ENCODE measurements around the gene PCDHB13.
"Not testable (repeated sequence)": the region's sequence is repeated elsewhere in the genome, so short reads cannot be mapped to it uniquely, and the experiment has no call there.

Gene PCDHB13

DNA sequence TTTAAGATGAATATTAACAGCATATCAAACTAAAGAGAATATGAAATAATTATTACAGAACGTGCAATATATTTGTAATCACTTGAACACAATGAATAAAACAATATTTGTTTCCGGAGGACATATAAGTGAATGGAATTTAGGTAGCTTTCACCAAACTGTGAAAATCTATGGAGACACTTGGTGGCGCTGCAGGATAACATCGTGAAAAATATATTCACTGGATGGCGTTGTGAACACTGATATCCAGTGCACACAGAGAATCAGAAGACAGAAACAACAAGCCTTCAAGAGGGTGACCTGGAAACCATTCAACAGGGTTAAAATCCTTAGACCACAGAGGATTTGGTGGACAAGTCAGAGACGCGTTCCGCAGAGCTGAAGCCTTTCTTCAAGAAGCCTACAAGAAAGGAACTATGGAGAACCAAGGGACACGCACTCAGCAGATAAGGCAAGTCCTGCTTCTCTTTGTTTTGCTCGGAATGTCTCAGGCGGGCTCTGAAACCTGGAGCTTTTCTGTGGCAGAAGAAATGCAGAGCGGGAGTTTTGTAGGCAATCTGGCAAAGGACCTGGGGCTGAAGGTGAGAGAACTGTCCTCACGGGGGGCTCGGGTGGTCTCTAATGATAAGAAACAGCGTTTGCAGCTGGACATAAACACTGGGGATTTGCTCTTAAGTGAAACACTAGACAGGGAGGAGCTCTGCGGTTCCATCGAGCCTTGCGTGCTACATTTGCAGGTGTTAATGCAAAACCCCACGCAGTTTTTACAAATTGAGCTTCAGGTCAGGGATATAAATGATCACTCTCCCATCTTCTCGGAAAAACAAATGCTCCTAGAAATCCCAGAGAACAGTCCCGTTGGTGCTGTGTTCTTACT, 14.1 kb upstream of the PCDHB13 start, which contains the start of gene PCDHB11:
Gene PCDHB11 (plus strand): TSS at position 269 of the 877 bp plus-strand sequence. CDS start 148 bp downstream, at position 417.
- in situ Hi-C loops (cut with HindIII; ENCODE audit: low pct_ligation_motif_present, low pct_unique_long_range_greater_than_20kb, low sequenced_read_pairs): no loop called here
- DNase-seq: peak; percentile 53

DNA sequence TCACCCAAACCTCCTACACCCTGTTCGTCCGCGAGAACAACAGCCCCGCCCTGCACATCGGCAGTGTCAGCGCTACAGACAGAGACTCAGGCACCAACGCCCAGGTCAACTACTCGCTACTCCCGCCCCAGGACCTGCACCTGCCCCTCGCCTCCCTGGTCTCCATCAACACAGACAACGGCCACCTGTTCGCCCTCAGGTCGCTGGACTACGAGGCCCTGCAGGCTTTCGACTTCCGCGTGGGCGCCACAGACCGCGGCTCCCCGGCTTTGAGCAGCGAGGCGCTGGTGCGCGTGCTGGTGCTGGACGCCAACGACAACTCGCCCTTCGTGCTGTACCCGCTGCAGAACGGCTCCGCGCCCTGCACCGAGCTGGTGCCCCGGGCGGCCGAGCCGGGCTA, 12.6 kb upstream of the PCDHB13 start:
- in situ Hi-C loops (cut with HindIII; ENCODE audit: low pct_ligation_motif_present, low pct_unique_long_range_greater_than_20kb, low sequenced_read_pairs); DNase-seq: not testable (repeated sequence)

DNA sequence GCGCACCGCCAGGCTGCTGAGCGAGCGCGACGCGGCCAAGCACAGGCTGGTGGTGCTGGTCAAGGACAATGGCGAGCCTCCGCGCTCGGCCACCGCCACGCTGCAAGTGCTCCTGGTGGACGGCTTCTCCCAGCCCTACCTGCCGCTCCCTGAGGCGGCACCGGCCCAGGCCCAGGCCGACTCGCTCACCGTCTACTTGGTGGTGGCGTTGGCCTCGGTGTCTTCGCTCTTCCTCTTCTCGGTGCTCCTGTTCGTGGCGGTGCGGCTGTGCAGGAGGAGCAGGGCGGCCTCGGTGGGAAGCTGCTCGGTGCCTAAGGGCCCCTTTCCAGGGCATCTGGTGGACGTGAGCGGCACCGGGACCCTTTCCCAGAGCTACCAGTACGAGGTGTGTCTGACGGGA, 12.1 kb upstream of the PCDHB13 start:
- in situ Hi-C loops (cut with HindIII; ENCODE audit: low pct_ligation_motif_present, low pct_unique_long_range_greater_than_20kb, low sequenced_read_pairs); DNase-seq: not testable (repeated sequence)

DNA sequence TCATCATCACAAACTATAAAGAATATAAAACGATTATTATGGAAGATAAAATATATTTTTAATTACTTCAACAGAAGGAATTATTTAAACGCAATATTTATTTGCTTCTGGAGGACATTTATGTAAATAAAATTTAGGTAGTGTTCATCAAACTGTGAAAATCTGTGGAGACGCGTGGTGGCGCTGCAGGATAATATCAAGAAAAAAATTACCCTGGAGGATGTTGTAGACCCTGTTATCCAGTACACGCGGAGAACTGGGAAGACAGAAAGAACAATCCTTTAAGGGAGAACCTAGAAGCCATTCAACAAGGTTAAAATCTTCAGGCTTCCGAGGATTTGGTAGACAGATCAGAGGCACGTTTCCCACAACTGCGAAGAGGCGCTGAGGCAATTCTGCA, 5.2 kb upstream of the PCDHB13 start, which contains the start of gene PCDHB12:
Gene PCDHB12 (plus strand): TSS at position 242 of the 400 bp plus-strand sequence. CDS start 189 bp downstream, outside the sequence.
- in situ Hi-C loops (cut with HindIII; ENCODE audit: low pct_ligation_motif_present, low pct_unique_long_range_greater_than_20kb, low sequenced_read_pairs): no loop called here
- no peak for DNase-seq

DNA sequence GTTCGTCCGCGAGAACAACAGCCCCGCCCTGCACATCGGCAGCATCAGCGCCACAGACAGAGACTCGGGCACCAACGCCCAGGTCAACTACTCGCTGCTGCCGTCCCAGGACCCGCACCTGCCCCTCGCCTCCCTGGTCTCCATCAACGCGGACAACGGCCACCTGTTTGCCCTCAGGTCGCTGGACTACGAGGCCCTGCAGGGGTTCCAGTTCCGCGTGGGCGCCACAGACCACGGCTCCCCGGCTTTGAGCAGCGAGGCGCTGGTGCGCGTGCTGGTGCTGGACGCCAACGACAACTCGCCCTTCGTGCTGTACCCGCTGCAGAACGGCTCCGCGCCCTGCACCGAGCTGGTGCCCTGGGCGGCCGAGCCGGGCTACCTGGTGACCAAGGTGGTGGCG, 3.4 kb upstream of the PCDHB13 start:
- in situ Hi-C loops (cut with HindIII; ENCODE audit: low pct_ligation_motif_present, low pct_unique_long_range_greater_than_20kb, low sequenced_read_pairs); DNase-seq: not testable (repeated sequence)

DNA sequence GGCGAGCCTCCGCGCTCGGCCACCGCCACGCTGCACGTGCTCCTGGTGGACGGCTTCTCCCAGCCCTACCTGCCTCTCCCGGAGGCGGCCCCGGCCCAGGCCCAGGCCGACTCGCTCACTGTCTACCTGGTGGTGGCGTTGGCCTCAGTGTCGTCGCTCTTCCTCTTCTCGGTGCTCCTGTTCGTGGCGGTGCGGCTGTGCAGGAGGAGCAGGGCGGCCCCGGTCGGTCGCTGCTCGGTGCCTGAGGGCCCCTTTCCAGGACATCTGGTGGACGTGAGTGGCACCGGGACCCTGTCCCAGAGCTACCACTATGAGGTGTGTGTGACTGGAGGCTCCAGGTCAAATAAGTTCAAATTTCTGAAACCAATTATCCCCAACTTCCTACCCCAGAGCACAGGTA, 2.9 kb upstream of the PCDHB13 start:
- DNase-seq; in situ Hi-C loops (cut with HindIII; ENCODE audit: low pct_ligation_motif_present, low pct_unique_long_range_greater_than_20kb, low sequenced_read_pairs): not testable (repeated sequence)

DNA sequence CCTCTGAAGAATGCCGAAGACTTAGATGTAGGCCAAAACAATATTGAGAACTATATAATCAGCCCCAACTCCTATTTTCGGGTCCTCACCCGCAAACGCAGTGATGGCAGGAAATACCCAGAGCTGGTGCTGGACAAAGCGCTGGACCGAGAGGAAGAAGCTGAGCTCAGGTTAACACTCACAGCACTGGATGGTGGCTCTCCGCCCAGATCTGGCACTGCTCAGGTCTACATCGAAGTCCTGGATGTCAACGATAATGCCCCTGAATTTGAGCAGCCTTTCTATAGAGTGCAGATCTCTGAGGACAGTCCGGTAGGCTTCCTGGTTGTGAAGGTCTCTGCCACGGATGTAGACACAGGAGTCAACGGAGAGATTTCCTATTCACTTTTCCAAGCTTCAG, 864 bp downstream of the PCDHB13 start:
- in situ Hi-C loops (cut with HindIII; ENCODE audit: low pct_ligation_motif_present, low pct_unique_long_range_greater_than_20kb, low sequenced_read_pairs); DNase-seq: not testable (repeated sequence)

DNA sequence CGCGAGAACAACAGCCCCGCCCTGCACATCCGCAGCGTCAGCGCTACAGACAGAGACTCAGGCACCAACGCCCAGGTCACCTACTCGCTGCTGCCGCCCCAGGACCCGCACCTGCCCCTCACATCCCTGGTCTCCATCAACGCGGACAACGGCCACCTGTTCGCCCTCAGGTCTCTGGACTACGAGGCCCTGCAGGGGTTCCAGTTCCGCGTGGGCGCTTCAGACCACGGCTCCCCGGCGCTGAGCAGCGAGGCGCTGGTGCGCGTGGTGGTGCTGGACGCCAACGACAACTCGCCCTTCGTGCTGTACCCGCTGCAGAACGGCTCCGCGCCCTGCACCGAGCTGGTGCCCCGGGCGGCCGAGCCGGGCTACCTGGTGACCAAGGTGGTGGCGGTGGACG, 1.8 kb downstream of the PCDHB13 start:
- DNase-seq; in situ Hi-C loops (cut with HindIII; ENCODE audit: low pct_ligation_motif_present, low pct_unique_long_range_greater_than_20kb, low sequenced_read_pairs): not testable (repeated sequence)

DNA sequence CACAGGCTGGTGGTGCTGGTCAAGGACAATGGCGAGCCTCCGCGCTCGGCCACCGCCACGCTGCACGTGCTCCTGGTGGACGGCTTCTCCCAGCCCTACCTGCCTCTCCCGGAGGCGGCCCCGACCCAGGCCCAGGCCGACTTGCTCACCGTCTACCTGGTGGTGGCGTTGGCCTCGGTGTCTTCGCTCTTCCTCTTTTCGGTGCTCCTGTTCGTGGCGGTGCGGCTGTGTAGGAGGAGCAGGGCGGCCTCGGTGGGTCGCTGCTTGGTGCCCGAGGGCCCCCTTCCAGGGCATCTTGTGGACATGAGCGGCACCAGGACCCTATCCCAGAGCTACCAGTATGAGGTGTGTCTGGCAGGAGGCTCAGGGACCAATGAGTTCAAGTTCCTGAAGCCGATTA, 2.3 kb downstream of the PCDHB13 start:
- DNase-seq; in situ Hi-C loops (cut with HindIII; ENCODE audit: low pct_ligation_motif_present, low pct_unique_long_range_greater_than_20kb, low sequenced_read_pairs): not testable (repeated sequence)

DNA sequence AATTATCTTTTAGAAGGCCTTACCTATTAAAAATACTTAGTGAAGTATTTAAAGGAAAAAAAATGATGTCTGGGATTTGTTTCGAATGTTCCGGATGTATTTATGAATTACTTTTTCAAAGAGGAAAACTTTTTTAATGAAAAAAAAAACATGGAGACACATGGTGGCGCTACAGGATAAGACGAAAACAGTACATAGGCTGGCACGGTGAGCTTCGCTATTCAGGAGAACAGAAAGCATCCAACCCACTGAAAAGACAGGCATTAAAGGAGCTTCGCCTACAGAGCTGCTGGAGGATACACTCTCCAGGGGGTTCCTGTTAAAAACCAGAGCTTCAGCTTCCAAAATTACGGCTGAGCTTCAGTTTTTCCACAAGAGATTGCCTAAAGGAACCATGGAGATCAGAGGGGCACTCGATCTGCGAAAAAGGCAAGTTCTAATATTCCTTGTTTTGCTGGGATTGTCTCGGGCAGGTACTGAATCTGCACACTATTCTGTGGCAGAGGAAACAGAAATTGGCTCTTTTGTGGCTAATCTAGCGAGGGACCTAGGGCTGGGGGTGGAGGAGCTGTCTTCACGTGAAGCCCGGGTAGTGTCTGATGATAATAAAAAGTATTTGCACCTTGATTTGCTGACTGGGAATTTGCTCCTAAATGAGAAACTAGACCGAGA, 9.5 kb downstream of the PCDHB13 start, which contains the start of gene PCDHB14:
Gene PCDHB14 (plus strand): TSS at position 232 of the 672 bp plus-strand sequence. CDS start 163 bp downstream, at position 395.
- DNase-seq: peak; percentile 62
- in situ Hi-C loops (cut with HindIII; ENCODE audit: low pct_ligation_motif_present, low pct_unique_long_range_greater_than_20kb, low sequenced_read_pairs): no loop called here

DNA sequence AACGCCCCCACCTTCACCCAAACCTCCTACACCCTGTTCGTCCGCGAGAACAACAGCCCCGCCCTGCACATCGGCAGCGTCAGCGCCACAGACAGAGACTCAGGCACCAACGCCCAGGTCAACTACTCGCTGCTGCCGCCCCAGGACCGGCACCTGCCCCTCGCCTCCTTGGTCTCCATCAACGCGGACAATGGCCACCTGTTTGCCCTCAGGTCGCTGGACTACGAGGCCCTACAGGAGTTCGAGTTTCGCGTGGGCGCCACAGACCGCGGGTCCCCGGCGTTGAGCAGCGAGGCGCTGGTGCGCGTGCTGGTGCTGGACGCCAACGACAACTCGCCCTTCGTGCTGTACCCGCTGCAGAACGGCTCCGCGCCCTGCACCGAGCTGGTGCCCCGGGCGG, 11.1 kb downstream of the PCDHB13 start:
- in situ Hi-C loops (cut with HindIII; ENCODE audit: low pct_ligation_motif_present, low pct_unique_long_range_greater_than_20kb, low sequenced_read_pairs); DNase-seq: not testable (repeated sequence)

DNA sequence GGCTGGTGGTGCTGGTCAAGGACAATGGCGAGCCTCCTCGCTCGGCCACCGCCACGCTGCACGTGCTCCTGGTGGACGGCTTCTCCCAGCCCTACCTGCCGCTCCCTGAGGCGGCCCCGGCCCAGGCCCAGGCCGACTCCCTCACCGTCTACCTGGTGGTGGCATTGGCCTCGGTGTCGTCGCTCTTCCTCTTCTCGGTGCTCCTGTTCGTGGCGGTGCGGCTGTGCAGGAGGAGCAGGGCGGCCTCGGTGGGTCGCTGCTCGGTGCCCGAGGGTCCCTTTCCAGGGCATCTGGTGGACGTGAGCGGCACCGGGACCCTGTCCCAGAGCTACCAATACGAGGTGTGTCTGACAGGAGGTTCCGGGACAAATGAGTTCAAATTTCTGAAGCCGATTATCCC, 11.7 kb downstream of the PCDHB13 start:
- in situ Hi-C loops (cut with HindIII; ENCODE audit: low pct_ligation_motif_present, low pct_unique_long_range_greater_than_20kb, low sequenced_read_pairs); DNase-seq: not testable (repeated sequence)

DNA sequence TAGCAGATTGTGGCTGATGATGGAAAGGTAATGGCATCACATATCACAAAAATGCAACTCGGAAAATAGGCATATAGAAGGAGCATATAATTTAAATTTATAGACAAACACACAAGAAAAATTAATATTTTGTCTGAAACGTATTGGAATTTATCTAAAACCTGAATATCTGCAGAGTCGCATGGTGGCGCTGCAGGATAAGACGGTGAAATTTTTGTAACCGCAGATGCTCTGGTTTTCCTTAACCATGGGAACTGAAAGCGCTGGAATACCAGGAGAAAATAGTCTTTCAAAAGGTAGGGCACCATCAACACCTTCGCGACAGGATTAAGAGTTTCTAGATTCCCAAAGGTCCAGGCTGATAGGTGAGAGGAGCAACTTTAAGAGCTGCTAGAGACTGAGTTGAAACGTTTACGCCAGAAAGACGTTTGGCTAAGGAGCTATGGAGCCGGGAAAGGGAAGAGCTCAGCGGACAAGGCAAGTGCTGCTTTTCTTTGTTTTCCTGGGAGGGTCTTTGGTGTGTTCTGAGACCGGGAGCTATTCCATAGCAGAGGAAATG, 20.5 kb downstream of the PCDHB13 start:
- DNase-seq: no peak
- in situ Hi-C loops (cut with HindIII; ENCODE audit: low pct_ligation_motif_present, low pct_unique_long_range_greater_than_20kb, low sequenced_read_pairs): no loop called here

DNA sequence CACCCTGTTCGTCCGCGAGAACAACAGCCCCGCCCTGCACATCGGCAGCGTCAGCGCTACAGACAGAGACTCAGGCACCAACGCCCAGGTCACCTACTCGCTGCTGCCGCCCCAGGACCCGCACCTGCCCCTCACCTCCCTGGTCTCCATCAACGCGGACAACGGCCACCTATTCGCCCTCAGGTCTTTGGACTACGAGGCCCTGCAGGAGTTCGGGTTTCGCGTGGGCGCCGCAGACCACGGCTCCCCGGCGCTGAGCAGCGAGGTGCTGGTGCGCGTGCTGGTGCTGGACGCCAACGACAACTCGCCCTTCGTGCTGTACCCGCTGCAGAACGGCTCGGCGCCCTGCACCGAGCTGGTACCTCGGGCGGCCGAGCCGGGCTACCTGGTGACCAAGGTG, 22.2 kb downstream of the PCDHB13 start:
- in situ Hi-C loops (cut with HindIII; ENCODE audit: low pct_ligation_motif_present, low pct_unique_long_range_greater_than_20kb, low sequenced_read_pairs); DNase-seq: not testable (repeated sequence)

DNA sequence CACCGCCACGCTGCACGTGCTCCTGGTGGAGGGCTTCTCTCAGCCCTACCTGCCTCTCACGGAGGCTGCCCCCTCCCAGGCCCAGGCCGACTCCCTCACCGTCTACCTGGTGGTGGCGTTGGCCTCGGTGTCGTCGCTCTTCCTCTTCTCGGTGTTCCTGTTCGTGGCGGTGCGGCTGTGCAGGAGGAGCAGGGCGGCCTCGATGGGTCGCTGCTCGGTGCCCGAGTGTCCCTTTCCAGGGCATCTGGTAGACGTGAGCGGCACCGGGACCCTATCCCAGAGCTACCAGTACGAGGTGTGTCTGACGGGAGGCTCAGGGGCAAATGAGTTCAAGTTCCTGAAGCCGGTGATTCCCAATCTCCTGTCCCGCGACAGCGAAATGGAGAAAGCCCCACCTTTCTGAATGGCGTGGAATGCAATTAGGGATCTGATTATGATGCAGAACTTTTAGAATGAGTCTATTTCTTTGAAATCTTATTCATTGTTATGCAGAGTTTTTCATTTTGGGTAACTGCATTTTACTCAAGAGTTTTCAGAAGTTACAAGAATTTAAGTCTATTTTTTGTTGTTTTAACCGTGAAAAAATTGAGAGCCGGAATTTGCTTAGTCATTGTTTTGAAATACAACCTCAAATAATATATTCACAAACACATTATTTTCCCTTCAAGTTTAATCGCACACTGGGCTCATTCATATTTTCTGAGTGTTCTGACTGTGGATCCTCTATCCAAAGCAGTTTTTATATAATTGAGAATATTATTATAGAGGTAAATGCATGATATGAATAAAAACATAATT, 23.0 kb downstream of the PCDHB13 start:
- no peak for DNase-seq
- in situ Hi-C loops (cut with HindIII; ENCODE audit: low pct_ligation_motif_present, low pct_unique_long_range_greater_than_20kb, low sequenced_read_pairs): no loop called here

DNA sequence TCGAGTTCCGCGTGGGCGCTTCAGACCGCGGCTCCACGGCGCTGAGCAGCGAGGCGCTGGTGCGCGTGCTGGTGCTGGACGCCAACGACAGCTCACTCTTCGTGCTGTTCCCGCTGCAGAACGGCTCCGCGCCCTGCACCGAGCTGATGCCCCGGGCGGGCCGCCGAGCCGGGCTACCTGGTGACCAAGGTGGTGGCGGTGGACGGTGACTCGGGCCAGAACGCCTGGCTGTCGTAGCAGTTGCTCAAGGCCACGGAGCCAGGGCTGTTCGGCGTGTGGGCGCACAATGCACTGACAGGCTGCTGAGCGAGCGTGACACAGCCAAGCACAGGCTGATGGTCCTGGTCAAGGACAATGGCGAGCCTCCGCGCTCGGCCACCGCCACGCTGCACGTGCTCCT, 27.8 kb downstream of the PCDHB13 start:
- DNase-seq: no peak
- in situ Hi-C loops (cut with HindIII; ENCODE audit: low pct_ligation_motif_present, low pct_unique_long_range_greater_than_20kb, low sequenced_read_pairs): no loop called here

DNA sequence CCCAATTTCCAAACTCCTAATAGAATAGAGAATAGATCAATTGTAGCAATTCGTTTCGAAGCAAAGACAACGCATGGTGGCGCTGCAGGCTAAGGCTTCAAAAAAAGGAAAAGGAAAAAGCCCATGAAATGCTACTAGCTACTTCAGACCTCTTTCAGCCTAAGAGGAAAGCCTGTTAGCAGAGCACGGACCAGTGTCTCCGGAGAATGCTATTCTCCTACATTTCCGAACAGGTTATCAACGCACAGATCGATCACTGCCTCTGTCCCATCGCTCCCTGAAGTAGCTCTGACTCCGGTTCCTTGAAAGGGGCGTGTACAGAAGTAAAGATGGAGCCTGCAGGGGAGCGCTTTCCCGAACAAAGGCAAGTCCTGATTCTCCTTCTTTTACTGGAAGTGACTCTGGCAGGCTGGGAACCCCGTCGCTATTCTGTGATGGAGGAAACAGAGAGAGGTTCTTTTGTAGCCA, 31.6 kb downstream of the PCDHB13 start, which contains the start of gene PCDHB15:
Gene PCDHB15 (plus strand): TSS at position 146 of the 468 bp plus-strand sequence. CDS start 184 bp downstream, at position 330.
- in situ Hi-C loops (cut with HindIII; ENCODE audit: low pct_ligation_motif_present, low pct_unique_long_range_greater_than_20kb, low sequenced_read_pairs): no loop called here
- DNase-seq: no peak

DNA sequence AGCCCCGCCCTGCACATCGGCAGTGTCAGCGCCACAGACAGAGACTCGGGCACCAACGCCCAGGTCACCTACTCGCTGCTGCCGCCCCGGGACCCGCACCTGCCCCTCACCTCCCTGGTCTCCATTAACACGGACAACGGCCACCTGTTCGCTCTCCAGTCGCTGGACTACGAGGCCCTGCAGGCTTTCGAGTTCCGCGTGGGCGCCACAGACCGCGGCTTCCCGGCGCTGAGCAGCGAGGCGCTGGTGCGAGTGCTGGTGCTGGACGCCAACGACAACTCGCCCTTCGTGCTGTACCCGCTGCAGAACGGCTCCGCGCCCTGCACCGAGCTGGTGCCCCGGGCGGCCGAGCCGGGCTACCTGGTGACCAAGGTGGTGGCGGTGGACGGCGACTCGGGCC, 33.3 kb downstream of the PCDHB13 start:
- DNase-seq; in situ Hi-C loops (cut with HindIII; ENCODE audit: low pct_ligation_motif_present, low pct_unique_long_range_greater_than_20kb, low sequenced_read_pairs): not testable (repeated sequence)
